Limb (tissue), 2 donors: ENCODE measurements around the gene MSL3.
A peak's percentile ranks its signal among the peaks of the same experiment; 100 is the strongest.

Experiments used
- DNase-seq, 2 donors: peaks; one replicate each; pipeline ENCODE4 v3.0.0-alpha.2; 2016; ENCODE audit errors: extremely low spot score in 2 of 2

Gene MSL3, protein sequence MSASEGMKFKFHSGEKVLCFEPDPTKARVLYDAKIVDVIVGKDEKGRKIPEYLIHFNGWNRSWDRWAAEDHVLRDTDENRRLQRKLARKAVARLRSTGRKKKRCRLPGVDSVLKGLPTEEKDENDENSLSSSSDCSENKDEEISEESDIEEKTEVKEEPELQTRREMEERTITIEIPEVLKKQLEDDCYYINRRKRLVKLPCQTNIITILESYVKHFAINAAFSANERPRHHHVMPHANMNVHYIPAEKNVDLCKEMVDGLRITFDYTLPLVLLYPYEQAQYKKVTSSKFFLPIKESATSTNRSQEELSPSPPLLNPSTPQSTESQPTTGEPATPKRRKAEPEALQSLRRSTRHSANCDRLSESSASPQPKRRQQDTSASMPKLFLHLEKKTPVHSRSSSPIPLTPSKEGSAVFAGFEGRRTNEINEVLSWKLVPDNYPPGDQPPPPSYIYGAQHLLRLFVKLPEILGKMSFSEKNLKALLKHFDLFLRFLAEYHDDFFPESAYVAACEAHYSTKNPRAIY

DNA sequence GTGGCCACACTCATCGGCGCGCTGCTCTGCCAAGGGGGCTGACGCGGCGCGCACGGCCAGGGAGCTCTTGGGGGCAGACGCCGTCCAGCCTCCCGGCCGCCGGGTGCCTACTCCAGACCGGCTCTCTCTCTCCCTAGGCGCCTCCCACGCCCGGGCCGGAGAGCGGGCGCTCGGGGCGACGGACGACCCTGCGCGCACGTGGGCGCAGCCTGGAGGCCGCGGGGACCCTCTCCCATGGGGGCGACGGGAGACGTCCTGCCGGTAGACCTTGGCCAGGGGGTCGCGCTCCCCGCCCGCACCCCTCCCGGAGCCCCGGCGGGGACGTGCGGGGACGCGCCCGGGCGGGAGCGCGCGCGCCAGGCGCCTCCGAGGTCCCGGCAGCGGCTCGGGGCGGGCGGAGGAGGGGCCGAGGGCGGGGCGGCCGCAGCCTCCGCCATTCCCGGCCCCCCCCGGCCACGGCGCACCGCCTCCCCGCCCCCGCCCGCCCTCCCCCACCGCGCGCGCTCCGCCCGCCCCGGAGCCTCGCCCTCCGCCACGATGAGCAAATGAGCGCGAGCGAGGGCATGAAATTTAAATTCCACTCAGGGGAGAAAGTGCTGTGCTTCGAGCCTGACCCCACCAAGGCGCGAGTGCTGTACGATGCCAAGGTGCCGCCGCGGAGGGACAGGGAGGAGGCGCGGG, at the start of gene MSL3:
MSL3 (plus strand) TSS at position 519 of the 681 bp plus-strand sequence; CDS start at position 546, 27 bp downstream.
- DNase-seq: peak; percentile 7 to 70

GRCh38 chrX:11722304-11722703, 35.7 kb upstream of the MSL3 start:
- DNase-seq: no peak

- peak in 1 of 2 donors; percentile 1 for DNase-seq
These were observed 33.7 kb upstream of the MSL3 start for GRCh38 chrX:11724122-11725017.

- DNase-seq: no peak
These were observed 32.2 kb upstream of the MSL3 start for GRCh38 chrX:11725631-11726442.

GRCh38 chrX:11728556-11728955, 29.5 kb upstream of the MSL3 start:
- DNase-seq: no peak

GRCh38 chrX:11733614-11734013, 24.4 kb upstream of the MSL3 start:
- no peak for DNase-seq

DNA sequence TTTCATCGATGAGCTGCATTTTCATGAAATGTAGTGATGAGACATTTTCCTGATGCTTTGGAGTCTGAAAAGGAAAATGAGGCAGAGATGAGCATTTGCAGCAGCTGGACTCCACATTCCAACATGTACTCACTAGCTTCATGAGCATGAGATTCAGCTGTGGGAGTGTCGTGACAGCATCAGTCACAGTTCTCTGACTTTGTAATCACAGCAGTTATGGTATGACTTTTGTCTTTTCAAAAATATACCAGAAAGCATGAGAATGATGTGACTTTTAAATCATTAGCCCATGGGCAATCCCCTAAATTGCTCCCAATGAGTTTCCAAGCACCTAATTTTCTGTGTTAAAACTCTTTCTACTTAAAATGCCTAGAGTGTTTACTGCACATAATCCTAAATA, 18.3 kb upstream of the MSL3 start:
- DNase-seq: no peak

GRCh38 chrX:11740794-11741193, 17.2 kb upstream of the MSL3 start:
- no peak for DNase-seq

DNA sequence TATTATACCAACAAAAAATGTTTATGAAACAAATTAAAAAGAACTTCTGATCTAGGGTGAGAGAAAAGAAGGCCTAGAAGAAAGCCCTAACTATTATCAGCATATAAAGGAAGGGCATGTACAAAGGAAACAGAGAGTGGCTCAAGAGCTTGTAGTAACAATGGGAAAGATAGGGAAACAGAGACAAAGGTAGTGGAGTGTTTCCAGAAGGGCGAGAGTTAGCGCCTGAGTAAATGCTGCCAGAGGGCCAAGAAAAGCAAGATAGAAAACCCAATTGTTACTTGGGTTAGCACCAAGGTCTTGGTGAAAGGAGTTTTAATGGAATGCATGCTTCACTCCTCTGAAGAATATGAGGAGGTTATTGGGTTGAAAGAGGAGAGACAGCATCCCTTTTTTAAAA, 16.5 kb upstream of the MSL3 start:
- DNase-seq: no peak

GRCh38 chrX:11745881-11746280, 12.2 kb upstream of the MSL3 start:
- no peak for DNase-seq

- no peak for DNase-seq
These were observed 8.0 kb upstream of the MSL3 start for GRCh38 chrX:11750046-11750445.

GRCh38 chrX:11750694-11751093, 7.3 kb upstream of the MSL3 start:
- no peak for DNase-seq

DNA sequence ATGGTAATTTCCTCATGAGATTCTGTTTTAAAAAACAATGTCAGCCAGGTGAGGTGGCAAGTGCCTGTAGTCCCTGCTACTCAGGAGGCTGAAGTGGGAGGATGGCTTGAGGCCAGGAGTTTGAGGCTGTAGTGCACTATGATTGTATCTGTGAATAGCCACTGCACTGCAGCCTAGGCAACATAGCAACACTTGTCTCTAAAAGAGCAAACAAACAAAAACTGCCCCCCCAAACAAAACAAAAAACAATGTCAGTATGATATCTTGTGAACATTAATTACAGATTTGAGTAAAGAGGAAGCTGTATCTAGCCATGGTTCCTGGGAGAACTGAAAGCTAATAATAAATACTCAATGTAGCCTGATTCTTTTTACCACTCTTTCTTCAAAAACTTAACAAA, 6.8 kb upstream of the MSL3 start:
- DNase-seq: no peak

GRCh38 chrX:11753668-11754067, 4.4 kb upstream of the MSL3 start:
- no peak for DNase-seq

DNA sequence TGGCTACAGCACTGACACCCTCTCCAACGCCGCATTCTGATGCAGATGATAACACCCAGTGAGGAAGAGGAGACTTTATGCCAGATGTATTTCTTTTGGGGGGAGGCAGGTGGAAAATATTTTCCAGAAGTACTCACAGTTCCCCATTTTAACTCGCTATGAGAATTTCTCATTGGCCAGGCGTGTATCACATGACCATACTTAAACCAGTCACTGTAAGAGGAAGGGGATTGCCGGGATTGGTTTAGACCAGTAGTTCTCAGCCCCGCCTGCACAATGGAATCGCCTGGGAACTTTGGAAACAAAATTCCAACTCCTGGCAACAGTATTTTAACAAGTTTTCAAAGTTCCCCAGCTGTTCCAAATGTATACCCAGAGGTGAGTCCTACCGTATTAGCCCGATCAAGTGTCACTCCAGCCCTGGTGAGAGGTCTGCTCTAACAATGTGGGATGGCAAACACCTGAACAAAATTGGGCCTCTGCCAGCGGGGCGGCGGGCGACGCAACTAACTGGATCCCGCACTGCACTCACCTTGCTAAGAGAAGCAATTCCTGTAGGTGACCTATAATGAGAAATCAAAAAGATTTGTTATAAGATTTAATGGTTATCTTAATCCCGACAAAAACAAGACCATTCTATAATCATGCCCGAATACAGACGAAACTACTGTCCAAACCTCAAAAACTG, 2.9 kb upstream of the MSL3 start:
- DNase-seq: no peak

- no peak for DNase-seq
These were observed 2.3 kb upstream of the MSL3 start for GRCh38 chrX:11755724-11756123.

- no peak for DNase-seq
These were observed 1.4 kb upstream of the MSL3 start for GRCh38 chrX:11756354-11757318.

GRCh38 chrX:11757397-11757718, 679 bp upstream of the MSL3 start:
- DNase-seq: no peak
